ENCODE measurements around the gene KDM4C.

KDM4C gene

GRCh38 chr9:7169717-7170389 lies 412.1 kb downstream of the KDM4C start:
- H3K9me3 ChIP-seq (ENCODE audit: insufficient read depth, low read length): no peaks in the 10 kb centered on the region
- no peak overlapping the region for H3K9ac ChIP-seq (ENCODE audit: low read length)
- H3K4me3 ChIP-seq (ENCODE audit: insufficient read depth, low read length, poor library complexity, severe bottlenecking): no peak overlapping the region
- TF ChIP-seq CTCF (IDR thresholded peaks at IDR 0.05; ENCODE audit: insufficient read depth, low read length, poor library complexity, severe bottlenecking) (no peak), EZH2phosphoT487 (conservative IDR thresholded peaks at IDR 0.05; ENCODE audit: low read length) (no peak)
- H3K79me2 ChIP-seq (ENCODE audit: insufficient read depth, low read length): no peaks in the 10 kb centered on the region
- no peak overlapping the region for H3K4me2 ChIP-seq (ENCODE audit: low read depth, low read length, poor library complexity, severe bottlenecking)
- H4K20me1 ChIP-seq (ENCODE audit: low read depth, low read length): no peaks in the 10 kb centered on the region
- no peaks in the 10 kb centered on the region for H3K9me2 ChIP-seq (replicated peaks; ENCODE audit: insufficient read depth, low read length)
- no peak overlapping the region for H2AFZ ChIP-seq (ENCODE audit: low read depth, low read length, severe bottlenecking)
- no peaks in the 10 kb centered on the region for H3F3A ChIP-seq (ENCODE audit: insufficient read depth)
- no peak overlapping the region for H3K27ac ChIP-seq (ENCODE audit: low read depth, low read length)
- no peaks in the 10 kb centered on the region for H3K27me3 ChIP-seq (ENCODE audit: low read length)
- peaks cover 4% of the 10 kb centered on the region; the same call in 1 of the 2 replicates for H3K36me3 ChIP-seq (ENCODE audit: low read length)

GRCh38 chr9:7171396-7172153 lies 413.8 kb downstream of the KDM4C start:
- Histone ChIP-seq H3K27me3 (ENCODE audit: low read length) (no peaks in the 10 kb centered on the region), H3F3A (ENCODE audit: insufficient read depth) (no peaks in the 10 kb centered on the region), H4K20me1 (ENCODE audit: low read depth, low read length) (no peaks in the 10 kb centered on the region), H3K9me2 (replicated peaks; ENCODE audit: insufficient read depth, low read length) (no peaks in the 10 kb centered on the region), H3K4me2 (ENCODE audit: low read depth, low read length, poor library complexity, severe bottlenecking) (no peak overlapping the region), H3K9me3 (ENCODE audit: insufficient read depth, low read length) (no peaks in the 10 kb centered on the region), H3K4me3 (ENCODE audit: insufficient read depth, low read length, poor library complexity, severe bottlenecking) (no peak overlapping the region), H2AFZ (ENCODE audit: low read depth, low read length, severe bottlenecking) (no peak overlapping the region), H3K36me3 (ENCODE audit: low read length) (peaks cover 4% of the 10 kb centered on the region; the same call in 1 of the 2 replicates), H3K27ac (ENCODE audit: low read depth, low read length) (no peak overlapping the region), H3K79me2 (ENCODE audit: insufficient read depth, low read length) (no peaks in the 10 kb centered on the region), H3K9ac (ENCODE audit: low read length) (no peak overlapping the region)
- TF ChIP-seq CTCF (IDR thresholded peaks at IDR 0.05; ENCODE audit: insufficient read depth, low read length, poor library complexity, severe bottlenecking) (no peak), EZH2phosphoT487 (conservative IDR thresholded peaks at IDR 0.05; ENCODE audit: low read length) (no peak)

- TF ChIP-seq CTCF (IDR thresholded peaks at IDR 0.05; ENCODE audit: insufficient read depth, low read length, poor library complexity, severe bottlenecking): no peak
- no peak for TF ChIP-seq EZH2phosphoT487 (conservative IDR thresholded peaks at IDR 0.05; ENCODE audit: low read length)
- Histone ChIP-seq H3F3A (ENCODE audit: insufficient read depth) (no peaks in the 10 kb centered on the region), H3K9ac (ENCODE audit: low read length) (no peak overlapping the region), H4K20me1 (ENCODE audit: low read depth, low read length) (no peaks in the 10 kb centered on the region), H3K9me3 (ENCODE audit: insufficient read depth, low read length) (no peaks in the 10 kb centered on the region), H3K36me3 (ENCODE audit: low read length) (0 out of 2 replicates have a peak, but pooled peaks cover 4% of the 10 kb centered on the region), H3K9me2 (replicated peaks; ENCODE audit: insufficient read depth, low read length) (no peaks in the 10 kb centered on the region), H3K27ac (ENCODE audit: low read depth, low read length) (no peak overlapping the region), H3K4me3 (ENCODE audit: insufficient read depth, low read length, poor library complexity, severe bottlenecking) (no peak overlapping the region), H3K79me2 (ENCODE audit: insufficient read depth, low read length) (no peaks in the 10 kb centered on the region), H3K4me2 (ENCODE audit: low read depth, low read length, poor library complexity, severe bottlenecking) (no peak overlapping the region), H3K27me3 (ENCODE audit: low read length) (no peaks in the 10 kb centered on the region), H2AFZ (ENCODE audit: low read depth, low read length, severe bottlenecking) (no peak overlapping the region)
Observed at GRCh38 chr9:7172154-7173115, 414.7 kb downstream of the KDM4C start.

Data from SU-DHL-6 (cell line).